H1 (cell line): ENCODE data around the gene MARS1. TPM values are rescaled to one million over a fixed set of nuclear protein-coding genes. Genes with fewer than 3 reads are reported as not detected.

Experiments used
- CTCF ChIA-PET: fragments of 300-600 bp; sonication (Branson Sonifier 250); formaldehyde crosslinking; loops from one replicate; lab custom pipeline; 2021; ENCODE audit not compliant: partially characterized antibody; lab: Charles Lee
- POLR2A ChIA-PET: fragments of 300-600 bp; sonication (Branson Sonifier 250); formaldehyde crosslinking; loops from one replicate; lab custom pipeline; 2021; ENCODE audit warnings: inconsistent platforms; ENCODE audit not compliant: partially characterized antibody; lab: Charles Lee
- DNase-seq, 2 experiments: peaks; one replicate each; pipeline versions ENCODE4 v3.0.0 to v3.0.0-alpha.2; 2010 to 2022; ENCODE audit warnings: low spot score in 2 of 2, low read depth in 1 of 2, mixed read lengths in 1 of 2
- FAIRE-seq: peaks from 2 replicates; lab custom pipeline; 2011; peaks lifted over from hg19 to GRCh38; lab: Jason Lieb, UNC
- H2AFZ ChIP-seq: 2 replicates; pipeline ENCODE4 v1.8.1; 2012; ENCODE audit warnings: low read length, inconsistent platforms
- H2AK5ac ChIP-seq: 2 replicates; pipeline ENCODE4 v1.6.1; 2013; ENCODE audit warnings: low read depth, low read length
- H2BK120ac ChIP-seq: replicated peaks from 2 replicates; pipeline ENCODE3; 2013; ENCODE audit warnings: low read depth, low read length, inconsistent platforms
- H2BK12ac ChIP-seq: 2 replicates; pipeline ENCODE4 v1.6.1; 2013; ENCODE audit warnings: low read depth, low read length
- H2BK15ac ChIP-seq: 2 replicates; pipeline ENCODE4 v1.6.1; 2013; ENCODE audit warnings: low read length
- H2BK20ac ChIP-seq: 2 replicates; pipeline ENCODE4 v1.6.1; 2013; ENCODE audit warnings: low read length
- H2BK5ac ChIP-seq: 2 replicates; pipeline ENCODE4 v1.6.1; 2013; ENCODE audit warnings: low read depth, low read length
- H3K14ac ChIP-seq: 2 replicates; pipeline ENCODE4 v1.6.1; 2013; ENCODE audit warnings: inconsistent platforms; ENCODE audit not compliant: insufficient read length
- H3K18ac ChIP-seq: 2 replicates; pipeline ENCODE4 v1.6.1; 2013; ENCODE audit warnings: low read length; ENCODE audit errors: extremely low read depth
- H3K23ac ChIP-seq: 2 replicates; pipeline ENCODE4 v1.6.1; 2013; ENCODE audit warnings: inconsistent platforms; ENCODE audit not compliant: insufficient read length
- H3K23me2 ChIP-seq: 2 replicates; pipeline ENCODE4 v1.6.1; 2013; ENCODE audit warnings: low read depth, low read length
- H3K27ac ChIP-seq: 2 replicates; pipeline ENCODE4 v1.6.1; 2011; ENCODE audit warnings: low read depth, low read length, inconsistent platforms
- H3K27me3 ChIP-seq, 4 experiments: replicated peaks in 1 of 4; 1 replicate in 1 of 4; 2 replicates in 3 of 4; pipeline versions ENCODE4 v1.6.1 to v1.8.1; 2011 to 2013; ENCODE audit warnings: low read length in 3 of 4, mild to moderate bottlenecking in 3 of 4, inconsistent platforms in 2 of 4, mixed read lengths in 2 of 4, moderate library complexity in 1 of 4; ENCODE audit not compliant: control insufficient read depth in 3 of 4, insufficient read depth in 3 of 4; ENCODE audit errors: extremely low read depth in 1 of 4
- H3K36me3 ChIP-seq, 4 experiments: 2 replicates each; pipeline versions ENCODE4 v1.6.1 to v1.8.1; 2011 to 2013; ENCODE audit warnings: mild to moderate bottlenecking in 4 of 4, low read length in 3 of 4, moderate library complexity in 2 of 4, control low read depth in 1 of 4, inconsistent platforms in 1 of 4; ENCODE audit not compliant: insufficient read depth in 4 of 4, control insufficient read depth in 2 of 4
- H3K4ac ChIP-seq: replicated peaks from 2 replicates; pipeline ENCODE3; 2013; ENCODE audit warnings: low read length, low read depth, mixed read lengths, inconsistent platforms; ENCODE audit not compliant: insufficient read length
- H3K4me1 ChIP-seq, 4 experiments: replicated peaks in 1 of 4; 1 replicate in 1 of 4; 2 replicates in 3 of 4; pipeline versions ENCODE4 v1.6.1 to v1.8.1; 2011 to 2013; ENCODE audit warnings: low read length in 3 of 4, inconsistent platforms in 2 of 4, mixed read lengths in 1 of 4; ENCODE audit not compliant: insufficient read depth in 4 of 4, control insufficient read depth in 3 of 4
- H3K4me2 ChIP-seq, 2 experiments: 2 replicates each; pipeline versions ENCODE4 v1.6.1 to v1.8.1; 2011 to 2013; ENCODE audit warnings: low read depth in 2 of 2, low read length in 2 of 2, control low read depth in 1 of 2, inconsistent platforms in 1 of 2, mild to moderate bottlenecking in 1 of 2; ENCODE audit not compliant: insufficient read depth in 1 of 2
- H3K4me3 ChIP-seq, 4 experiments: fragments of 200-600, 300-600 bp in 1 of 4; sonication (generic), shearing (Covaris generic), sonication (Bioruptor Twin) in 1 of 4; 2 replicates each; pipeline versions ENCODE4 v1.5.1 to v1.8.1; 2011 to 2016; ENCODE audit warnings: low read length in 4 of 4, low read depth in 3 of 4, control low read depth in 2 of 4, inconsistent platforms in 2 of 4, mild to moderate bottlenecking in 2 of 4, mixed read lengths in 1 of 4, moderate library complexity in 1 of 4; ENCODE audit not compliant: insufficient read depth in 2 of 4; ENCODE audit errors: extremely low read depth in 1 of 4
- H3K56ac ChIP-seq: replicated peaks from 2 replicates; pipeline ENCODE3; 2013; ENCODE audit warnings: low read depth, mild to moderate bottlenecking, mixed read lengths, low read length, inconsistent platforms; ENCODE audit not compliant: insufficient read length
- H3K79me1 ChIP-seq: 2 replicates; pipeline ENCODE4 v1.6.1; 2013; ENCODE audit warnings: low read depth, low read length, control low read depth
- H3K79me2 ChIP-seq, 2 experiments: 2 replicates each; pipeline versions ENCODE4 v1.6.1 to v1.8.1; 2012 to 2013; ENCODE audit warnings: low read length in 2 of 2, mild to moderate bottlenecking in 2 of 2, inconsistent platforms in 1 of 2; ENCODE audit not compliant: insufficient read depth in 2 of 2, control insufficient read depth in 1 of 2
- H3K9ac ChIP-seq, 4 experiments: replicated peaks in 1 of 4; 1 replicate in 1 of 4; 2 replicates in 3 of 4; pipeline versions ENCODE4 v1.6.1 to v1.8.1; 2011 to 2013; ENCODE audit warnings: low read depth in 3 of 4, low read length in 3 of 4, control low read depth in 2 of 4, mild to moderate bottlenecking in 2 of 4, moderate library complexity in 2 of 4, inconsistent platforms in 1 of 4; ENCODE audit errors: extremely low read depth in 1 of 4
- H3K9me3 ChIP-seq, 2 experiments: 2 replicates each; pipeline versions ENCODE4 v1.6.1 to v1.8.1; 2012 to 2013; ENCODE audit warnings: mild to moderate bottlenecking in 2 of 2, moderate library complexity in 2 of 2, control low read depth in 1 of 2, inconsistent platforms in 1 of 2, low read depth in 1 of 2, low read length in 1 of 2, mixed read lengths in 1 of 2; ENCODE audit not compliant: insufficient read depth in 2 of 2
- H4K20me1 ChIP-seq, 2 experiments: replicated peaks in 1 of 2; 2 replicates each; pipeline versions ENCODE3 to v1.8.1; 2011 to 2013; ENCODE audit warnings: inconsistent platforms in 2 of 2, low read length in 2 of 2, mild to moderate bottlenecking in 1 of 2; ENCODE audit not compliant: insufficient read depth in 2 of 2, control insufficient read depth in 1 of 2
- H4K5ac ChIP-seq: 2 replicates; pipeline ENCODE4 v1.6.1; 2013; ENCODE audit warnings: low read length, low read depth, mixed read lengths, inconsistent platforms; ENCODE audit not compliant: insufficient read length
- H4K8ac ChIP-seq: 2 replicates; pipeline ENCODE4 v1.8.0; 2013; ENCODE audit warnings: mild to moderate bottlenecking, moderate library complexity, low read length, inconsistent platforms; ENCODE audit not compliant: insufficient read depth; ENCODE audit errors: extremely low read depth
- H4K91ac ChIP-seq: replicated peaks from 2 replicates; pipeline ENCODE3; 2013; ENCODE audit warnings: low read length, mixed read lengths, inconsistent platforms; ENCODE audit not compliant: insufficient read length
- ASH2L ChIP-seq: fragments of 200-600, 300-600 bp; sonication (generic); IDR thresholded peaks from one replicate; pipeline ENCODE4 v1.7.1; 2017; ENCODE audit warnings: low read length
- CHD1 ChIP-seq: IDR thresholded peaks from 2 replicates; pipeline ENCODE4 v1.6.1; 2012; ENCODE audit warnings: low read depth, low read length, improper control_type of control experiment
- RBBP5 ChIP-seq: IDR thresholded peaks from 2 replicates; pipeline ENCODE4 v1.7.1; 2012; ENCODE audit warnings: low read depth, mild to moderate bottlenecking, inconsistent platforms, low read length, moderate library complexity, borderline replicate concordance
- RXRA ChIP-seq: IDR thresholded peaks from 2 replicates; pipeline ENCODE4 v1.6.1; 2011; ENCODE audit warnings: low read depth, mild to moderate bottlenecking, low read length, moderate library complexity; ENCODE audit not compliant: insufficient read depth
- SAP30 ChIP-seq: fragments of 300-600 bp; sonication (generic); IDR thresholded peaks from 2 replicates; pipeline ENCODE4 v1.7.1; 2012; ENCODE audit warnings: low read length, moderate library complexity, mild to moderate bottlenecking, inconsistent platforms; ENCODE audit not compliant: insufficient read depth, insufficient replicate concordance
- SIX5 ChIP-seq: IDR thresholded peaks from 2 replicates; pipeline ENCODE4 v1.6.1; 2011; ENCODE audit warnings: mild to moderate bottlenecking, low read depth, low read length
- WGBS, 2 experiments: shearing (Covaris generic) in 1 of 2; methylation state at CpG; one replicate each; pipeline versions ENCODE4 v1.1.6 to v1.1.7; 2013 to 2015; ENCODE audit warnings: low lambda C conversion rate in 2 of 2, mixed read lengths in 2 of 2, inconsistent platforms in 1 of 2, low coverage in 1 of 2, missing lambda C conversion rate in 1 of 2; ENCODE audit not compliant: insufficient replicate concordance in 2 of 2, insufficient coverage in 1 of 2, insufficient read length in 1 of 2; ENCODE audit errors: extremely low coverage in 1 of 2, missing lambda C conversion rate in 1 of 2; 5-methylcytosine and 5-hydroxymethylcytosine counted together
- polyA plus RNA-seq, 7 experiments: library from polyadenylated mRNA; depleted of rRNA in 3 of 7; stranded (reverse) in 5 of 7; unstranded in 2 of 7; fragments of >200 nt in 5 of 7; fragments of 200-250 nt in 2 of 7; gene quantifications; 1 replicate in 5 of 7; 2 replicates in 1 of 7; 4 replicates in 1 of 7; pipeline versions ENCODE4 v1.2.1 to v1.2.3, GENCODE V29; 2011 to 2013; ENCODE audit warnings: missing spikeins in 2 of 7, mixed read lengths in 2 of 7
- total RNA-seq: library from RNA; stranded (reverse); fragmentation: NEBNext Ultra II Directional; extraction: Animal tissue kit (Norgen Biotek cat#: 25700); gene quantifications from 2 replicates; pipeline ENCODE4 v1.2.1, GENCODE V29; 2021
- TF ChIP-seq, protein P1 (sequence below): IDR thresholded peaks from 2 replicates; pipeline ENCODE4 v1.6.1; 2012; ENCODE audit warnings: low read length, inconsistent platforms

MARS1 gene
- total and polyA plus RNA-seq, 2 of the 8 experiments (the other 6 are each of a cell fraction or from before 2014, with no cell fraction given): 194 to 407 TPM

DNA sequence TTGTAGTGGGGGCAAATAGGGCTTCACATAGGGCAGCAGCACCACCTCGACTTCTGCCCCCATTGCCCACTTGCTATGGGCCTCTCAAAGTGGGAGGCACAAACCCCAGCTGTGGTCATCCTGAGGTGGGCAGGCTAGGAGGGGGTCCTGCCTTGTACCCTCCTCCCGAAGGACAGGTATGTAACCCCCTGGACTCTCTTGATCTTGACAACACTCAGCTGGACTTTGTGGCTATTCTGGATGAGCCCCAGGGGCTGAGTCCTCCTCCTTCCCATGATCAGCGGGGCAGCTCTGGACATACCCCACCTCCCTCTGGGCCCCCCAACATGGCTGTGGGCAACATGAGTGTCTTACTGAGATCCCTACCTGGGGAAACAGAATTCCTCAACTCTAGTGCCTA lies 16.2 kb upstream of the MARS1 start:
- Histone ChIP-seq H3K79me1 (no peaks in the 10 kb centered on the region), H4K20me1 (peaks cover 0 to 6% of the 10 kb centered on the region in 2 experiments), H2BK5ac (no peak overlapping the region), H4K5ac (no peak overlapping the region), H4K8ac (no peak overlapping the region), H3K79me2 (no peaks in the 10 kb centered on the region), H3K4me2 (no peak overlapping the region), H3K18ac (no peak overlapping the region), H3K14ac (no peak overlapping the region), H3K56ac (no peak overlapping the region), H2AK5ac (no peak overlapping the region), H2BK120ac (no peak overlapping the region), H2BK12ac (no peak overlapping the region), H3K4me3 (no peak overlapping the region), H3K23ac (no peak overlapping the region), H3K36me3 (peaks cover 0 to 11% (median 2%) of the 10 kb centered on the region in 4 experiments; a peak in 3 of 8 replicates), H3K27me3 (peaks cover 20 to 41% (median 35%) of the 10 kb centered on the region in 4 experiments), H3K9me3 (no peaks in the 10 kb centered on the region), H2AFZ (no peak overlapping the region), H3K23me2 (peaks cover 8% of the 10 kb centered on the region; the same call in 1 of the 2 replicates), H3K4me1 (peaks cover 0 to 19% (median 4%) of the 10 kb centered on the region in 4 experiments; a peak in 6 of 7 replicates), H3K27ac (no peak overlapping the region), H3K4ac (no peak overlapping the region), H3K9ac (no peak overlapping the region), H2BK15ac (no peak overlapping the region), H4K91ac (no peak overlapping the region), H2BK20ac (no peak overlapping the region)
- 81% methylated on average over 3 of the region's 3 CpGs; no CpG with 5 or more reads in 1 of the 2 experiments for whole genome bisulfite sequencing, 2 experiments
- CTCF ChIA-PET: interaction anchor here (0.6 to 25.1 kb wide), 5 partner anchors 9 to 766 kb away, joined by 3 to 441 read pairs (median 4); partner anchors contain the start of genes ARHGAP9, GLI1 and INHBE
- FAIRE-seq: no peak
- DNase-seq: no peak
- POLR2A ChIA-PET: interaction anchor here (1.0 to 1.5 kb wide), 3 partner anchors 172 to 242 kb away, joined by 3 to 4 read pairs (median 4); no protein-coding TSS in a partner anchor
- TF ChIP-seq RBBP5 (no peak), CHD1 (no peak), ASH2L (no peak), RXRA (no peak), SAP30 (no peak), SIX5 (no peak)
- TF ChIP-seq, protein P1, sequence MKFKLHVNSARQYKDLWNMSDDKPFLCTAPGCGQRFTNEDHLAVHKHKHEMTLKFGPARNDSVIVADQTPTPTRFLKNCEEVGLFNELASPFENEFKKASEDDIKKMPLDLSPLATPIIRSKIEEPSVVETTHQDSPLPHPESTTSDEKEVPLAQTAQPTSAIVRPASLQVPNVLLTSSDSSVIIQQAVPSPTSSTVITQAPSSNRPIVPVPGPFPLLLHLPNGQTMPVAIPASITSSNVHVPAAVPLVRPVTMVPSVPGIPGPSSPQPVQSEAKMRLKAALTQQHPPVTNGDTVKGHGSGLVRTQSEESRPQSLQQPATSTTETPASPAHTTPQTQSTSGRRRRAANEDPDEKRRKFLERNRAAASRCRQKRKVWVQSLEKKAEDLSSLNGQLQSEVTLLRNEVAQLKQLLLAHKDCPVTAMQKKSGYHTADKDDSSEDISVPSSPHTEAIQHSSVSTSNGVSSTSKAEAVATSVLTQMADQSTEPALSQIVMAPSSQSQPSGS: no peak
